Measurements from ENCODE around the gene GPR132.

Gene GPR132

GRCh38 chr14:105053421-105053820 is 11.8 kb downstream of the GPR132 start:
- no peaks in the 10 kb centered on the region for H4K20me1 ChIP-seq (ENCODE audit: insufficient read depth, low read length)
- no peak for DNase-seq
- H3K79me2 ChIP-seq (ENCODE audit: low read length), result no peaks in the 10 kb centered on the region
- no peaks in the 10 kb centered on the region for H3F3A ChIP-seq (ENCODE audit: insufficient read depth, low read length)
- no peak overlapping the region for H3K4me2 ChIP-seq (ENCODE audit: low read depth, low read length)
- no peaks in the 10 kb centered on the region for H3K36me3 ChIP-seq (replicated peaks; ENCODE audit: insufficient read depth, low read length)
- H3K27me3 ChIP-seq (replicated peaks; ENCODE audit: insufficient read depth, low read length), result no peaks in the 10 kb centered on the region
- H3K27ac ChIP-seq (ENCODE audit: low read length), result no peak overlapping the region
- no peaks in the 10 kb centered on the region for H3K9me3 ChIP-seq (replicated peaks; ENCODE audit: insufficient read depth, low read length)
- no peak overlapping the region for H3K9ac ChIP-seq (ENCODE audit: low read length)
- no peak overlapping the region for H2AFZ ChIP-seq (ENCODE audit: low read length)
- TF ChIP-seq EZH2 (optimal IDR thresholded peaks at IDR 0.05; ENCODE audit: low read depth, low read length) (no peak), CTCF (IDR thresholded peaks at IDR 0.05; ENCODE audit: low read length) (no peak)
- H3K4me1 ChIP-seq (ENCODE audit: low read length), result no peaks in the 10 kb centered on the region
- no peak overlapping the region for H3K4me3 ChIP-seq (ENCODE audit: low read length)
- no peaks in the 10 kb centered on the region for H3K9me2 ChIP-seq (replicated peaks; ENCODE audit: insufficient read depth, low read length)

- no peak overlapping the region for H3K27ac ChIP-seq (ENCODE audit: low read length)
- no peak for DNase-seq
- no peak overlapping the region for H3K4me3 ChIP-seq (ENCODE audit: low read length)
- no peaks in the 10 kb centered on the region for H3K9me3 ChIP-seq (replicated peaks; ENCODE audit: insufficient read depth, low read length)
- no peaks in the 10 kb centered on the region for H3K4me1 ChIP-seq (ENCODE audit: low read length)
- H3F3A ChIP-seq (ENCODE audit: insufficient read depth, low read length), result no peaks in the 10 kb centered on the region
- TF ChIP-seq CTCF (IDR thresholded peaks at IDR 0.05; ENCODE audit: low read length) (no peak), EZH2phosphoT487 (IDR thresholded peaks at IDR 0.05; ENCODE audit: low read length) (no peak), EZH2 (optimal IDR thresholded peaks at IDR 0.05; ENCODE audit: low read depth, low read length) (no peak)
- no peak overlapping the region for H3K4me2 ChIP-seq (ENCODE audit: low read depth, low read length)
- H3K36me3 ChIP-seq (replicated peaks; ENCODE audit: insufficient read depth, low read length), result no peaks in the 10 kb centered on the region
- no peaks in the 10 kb centered on the region for H3K79me2 ChIP-seq (ENCODE audit: low read length)
- H4K20me1 ChIP-seq (ENCODE audit: insufficient read depth, low read length), result no peaks in the 10 kb centered on the region
- H3K9ac ChIP-seq (ENCODE audit: low read length), result no peak overlapping the region
- H2AFZ ChIP-seq (ENCODE audit: low read length), result no peak overlapping the region
- no peaks in the 10 kb centered on the region for H3K9me2 ChIP-seq (replicated peaks; ENCODE audit: insufficient read depth, low read length)
- no peaks in the 10 kb centered on the region for H3K27me3 ChIP-seq (replicated peaks; ENCODE audit: insufficient read depth, low read length)
These were observed 13.1 kb downstream of the GPR132 start for GRCh38 chr14:105052110-105052458.

- Histone ChIP-seq H3K9me3 (replicated peaks; ENCODE audit: insufficient read depth, low read length) (no peaks in the 10 kb centered on the region), H3K27ac (ENCODE audit: low read length) (no peak overlapping the region), H3K4me2 (ENCODE audit: low read depth, low read length) (no peak overlapping the region), H3F3A (ENCODE audit: insufficient read depth, low read length) (no peaks in the 10 kb centered on the region), H3K4me3 (ENCODE audit: low read length) (no peak overlapping the region), H3K79me2 (ENCODE audit: low read length) (no peaks in the 10 kb centered on the region), H2AFZ (ENCODE audit: low read length) (no peak overlapping the region), H3K36me3 (replicated peaks; ENCODE audit: insufficient read depth, low read length) (no peaks in the 10 kb centered on the region), H3K27me3 (replicated peaks; ENCODE audit: insufficient read depth, low read length) (no peaks in the 10 kb centered on the region), H3K9ac (ENCODE audit: low read length) (no peak overlapping the region), H3K9me2 (replicated peaks; ENCODE audit: insufficient read depth, low read length) (no peaks in the 10 kb centered on the region), H4K20me1 (ENCODE audit: insufficient read depth, low read length) (no peaks in the 10 kb centered on the region), H3K4me1 (ENCODE audit: low read length) (no peaks in the 10 kb centered on the region)
- no peak for TF ChIP-seq EZH2 (optimal IDR thresholded peaks at IDR 0.05; ENCODE audit: low read depth, low read length)
- no peak for TF ChIP-seq CTCF (IDR thresholded peaks at IDR 0.05; ENCODE audit: low read length)
- no peak for TF ChIP-seq EZH2phosphoT487 (IDR thresholded peaks at IDR 0.05; ENCODE audit: low read length)
- DNase-seq, result no peak
These were observed 13.8 kb downstream of the GPR132 start for GRCh38 chr14:105051182-105052109.
